B cell (primary cell): ENCODE data around the gene GNG7. TPM values are rescaled to one million over a fixed set of nuclear protein-coding genes. Genes with fewer than 3 reads are reported as not detected.

ENCODE experiments used
- ATAC-seq: fragments of 200-7000 bp; cut with Tn5 transposase; one replicate; pipeline ENCODE4 v1.10.0; 2021; ENCODE audit warnings: low read depth, mild to moderate bottlenecking, moderate number of reproducible peaks, moderate library complexity
- CTCF ChIA-PET: fragments of 350-600 bp; sonication (Branson Sonifier 250); formaldehyde crosslinking; loops from one replicate; lab custom pipeline; 2021; ENCODE audit warnings: antibody characterized with exemption, inconsistent platforms; lab: Charles Lee
- POLR2A ChIA-PET: fragments of 350-600 bp; sonication (Branson Sonifier 250); formaldehyde crosslinking; loops from one replicate; lab custom pipeline; 2021; ENCODE audit warnings: antibody characterized with exemption; lab: Charles Lee
- DNase-seq: peaks from one replicate; pipeline ENCODE4 v3.0.0; 2013
- H2AFZ ChIP-seq: 2 replicates; pipeline ENCODE4 v1.6.1; 2012; ENCODE audit warnings: mild to moderate bottlenecking, low read depth, low read length; ENCODE audit not compliant: insufficient read depth, poor library complexity, severe bottlenecking
- H3K27ac ChIP-seq, 2 donors: 1 replicate in 1 of 2; 2 replicates in 1 of 2; pipeline ENCODE4 v1.5.1; 2012 to 2013; ENCODE audit warnings: low read length in 2 of 2, mild to moderate bottlenecking in 2 of 2, moderate library complexity in 1 of 2
- H3K27me3 ChIP-seq, 4 experiments: fragments of 200-600 bp in 1 of 4; sonication (generic) in 1 of 4; replicated peaks in 1 of 4; 1 replicate in 2 of 4; 2 replicates in 2 of 4; pipeline versions ENCODE4 v1.6.1 to v1.7.0; 2013 to 2016; ENCODE audit warnings: low read length in 3 of 4, mild to moderate bottlenecking in 2 of 4, mixed read lengths in 1 of 4, moderate library complexity in 1 of 4; ENCODE audit not compliant: insufficient read depth in 4 of 4, control insufficient read depth in 3 of 4; ENCODE audit errors: control extremely low read depth in 1 of 4
- H3K36me3 ChIP-seq, 2 experiments: replicated peaks in 1 of 2; 1 replicate in 1 of 2; 2 replicates in 1 of 2; pipeline versions ENCODE4 v1.6.1 to v1.7.1; 2013; ENCODE audit warnings: low read length in 1 of 2; ENCODE audit not compliant: insufficient read depth in 2 of 2, control insufficient read depth in 1 of 2; ENCODE audit errors: control extremely low read depth in 1 of 2, extremely low read depth in 1 of 2
- H3K4me1 ChIP-seq, 2 donors: fragments of 200-600 bp in 1 of 2; sonication (generic) in 1 of 2; 1 replicate in 1 of 2; 2 replicates in 1 of 2; pipeline versions ENCODE4 v1.5.1 to v1.6.1; 2013 to 2017; ENCODE audit warnings: low read length in 2 of 2; ENCODE audit not compliant: control insufficient read depth in 2 of 2, insufficient read depth in 2 of 2
- H3K4me2 ChIP-seq: replicated peaks from 2 replicates; pipeline ENCODE3; 2012; ENCODE audit warnings: mild to moderate bottlenecking, low read depth, low read length; ENCODE audit not compliant: poor library complexity, severe bottlenecking
- H3K4me3 ChIP-seq, 5 experiments: fragments of 200-600 bp in 1 of 5; sonication (generic) in 1 of 5; 1 replicate in 3 of 5; 2 replicates in 2 of 5; pipeline versions ENCODE4 v1.5.1 to v1.7.0; 2011 to 2016; ENCODE audit warnings: low read length in 4 of 5, mild to moderate bottlenecking in 4 of 5, low read depth in 2 of 5, control low read depth in 1 of 5, moderate library complexity in 1 of 5; ENCODE audit not compliant: insufficient read depth in 1 of 5; ENCODE audit errors: control extremely low read depth in 1 of 5, extremely low read depth in 1 of 5
- H3K79me2 ChIP-seq: fragments of 200-600 bp; sonication (generic); one replicate; pipeline ENCODE4 v1.6.0; 2016; ENCODE audit warnings: low read length; ENCODE audit not compliant: control insufficient read depth, insufficient read depth
- H3K9ac ChIP-seq: fragments of 200-600 bp; sonication (generic); 2 replicates; pipeline ENCODE4 v1.6.1; 2017; ENCODE audit warnings: mild to moderate bottlenecking, low read length, moderate library complexity
- H3K9me3 ChIP-seq, 3 donors: one replicate each; pipeline versions ENCODE4 v1.6.1 to v1.7.1; 2013; ENCODE audit warnings: low read length in 2 of 3; ENCODE audit not compliant: control insufficient read depth in 2 of 3, insufficient read depth in 1 of 3; ENCODE audit errors: control extremely low read depth in 1 of 3
- H4K20me1 ChIP-seq: 2 replicates; pipeline ENCODE4 v1.6.0; 2012; ENCODE audit warnings: mild to moderate bottlenecking, low read length; ENCODE audit not compliant: insufficient read depth, control insufficient read depth, poor library complexity, severe bottlenecking
- H3K27ac Mint-ChIP-seq: one replicate; pipeline ENCODE4 v1.8.0; 2021; ENCODE audit warnings: mixed read lengths
- H3K27me3 Mint-ChIP-seq: one replicate; pipeline ENCODE4 v1.8.0; 2021; ENCODE audit warnings: mixed read lengths
- H3K4me1 Mint-ChIP-seq: one replicate; pipeline ENCODE4 v1.8.0; 2021; ENCODE audit warnings: mixed read lengths
- H3K4me3 Mint-ChIP-seq: one replicate; pipeline ENCODE4 v1.8.0; 2021; ENCODE audit warnings: mixed read lengths
- H3K9me3 Mint-ChIP-seq: one replicate; pipeline ENCODE4 v1.8.0; 2022; ENCODE audit warnings: mixed read lengths; ENCODE audit not compliant: insufficient read depth
- CTCF ChIP-seq: fragments of 200-600 bp; IDR thresholded peaks from one replicate; pipeline ENCODE4 v1.8.0; 2022; ENCODE audit warnings: antibody characterized with exemption, mild to moderate bottlenecking
- EZH2 ChIP-seq: IDR thresholded peaks from 2 replicates; pipeline ENCODE4 v1.6.1; 2012; ENCODE audit warnings: borderline replicate concordance, low read depth, mild to moderate bottlenecking, moderate library complexity, low read length; ENCODE audit not compliant: insufficient read depth, poor library complexity, severe bottlenecking
- WGBS: methylation state at CpG from one replicate; pipeline ENCODE4 v1.1.5; 2013; ENCODE audit warnings: missing lambda C conversion rate; ENCODE audit not compliant: insufficient coverage; 5-methylcytosine and 5-hydroxymethylcytosine counted together
- intact Hi-C: fragments of 100-400 bp; cut with micrococcal nuclease; formaldehyde crosslinking; loops from one replicate; pipeline ENCODE4 v1.10.0; 2022
- polyA plus RNA-seq: library from polyadenylated mRNA; depleted of rRNA; stranded (reverse); fragments of >200 nt; gene quantifications from 2 replicates; pipeline ENCODE4 v1.2.3, GENCODE V29; 2012
- total RNA-seq, 2 donors: library from RNA; stranded (reverse); fragments of 120-200 nt in 1 of 2; gene quantifications; 1 replicate in 1 of 2; 2 replicates in 1 of 2; pipeline versions ENCODE4 v1.2.3 to v1.2.4, GENCODE V29; 2013 to 2022

The GNG7 gene
- total and polyA plus RNA-seq, 2 donors (not counting 1 experiment from before 2014, with no cell fraction given) = 76.3 to 153 TPM

GRCh38 chr19:2612619-2613249 lies 89.8 kb downstream of the GNG7 start:
- TF ChIP-seq EZH2 (no peak), CTCF (no peak)
- Histone ChIP-seq H3K27ac (peak overlapping the region in 1 of 2 donors; percentile 39), H3K36me3 (peaks cover 0 to 12% of the 10 kb centered on the region in 2 experiments), H3K9me3 (peaks cover 0 to 13% (median 4%) of the 10 kb centered on the region in 3 donors), H3K4me3 (no peak overlapping the region), H3K79me2 (peaks cover 90% of the 10 kb centered on the region), H2AFZ (no peak overlapping the region), H3K4me1 (peaks cover 75 to 92% of the 10 kb centered on the region in 2 donors), H4K20me1 (peaks cover 85% of the 10 kb centered on the region), H3K9ac (no peak overlapping the region), H3K27me3 (no peaks in the 10 kb centered on the region), H3K4me2 (peak overlapping the region; percentile 61)
- Mint-ChIP-seq H3K4me1 (peaks cover 78% of the 10 kb centered on the region), H3K27ac (peak overlapping the region; percentile 84), H3K9me3 (no peaks in the 10 kb centered on the region), H3K27me3 (no peaks in the 10 kb centered on the region), H3K4me3 (peak overlapping the region; percentile 59)
- intact Hi-C loops = loop anchor here (1.0 to 10.0 kb wide), 3 partner anchors 9 to 218 kb away; no protein-coding TSS in a partner anchor
- no peak for DNase-seq
- ChIA-PET CTCF (interaction anchor here (0.6 to 19.5 kb wide), 8 partner anchors 14 to 402 kb away, joined by 3 to 593 read pairs (median 42); partner anchors contain the start of gene GADD45B), POLR2A (interaction anchor here (0.7 to 4.4 kb wide), 7 partner anchors 10 to 281 kb away, joined by 3 to 48 read pairs (median 5); partner anchors contain the start of gene GADD45B)
- 73% methylated on average over 12 of the region's 18 CpGs for WGBS
- no peak for ATAC-seq
